Stimulated activated CD4-positive, alpha-beta T cell treated with anti-CD3 and anti-CD28 coated beads, Interleukin-2, amount 100 ng/mL, for 4 hours (primary cell): ENCODE results near the gene DNAH1.

Experiments
- DNase-seq: peaks from one replicate; pipeline ENCODE4 v3.0.0-alpha.2; 2020; ENCODE audit warnings: low read depth

The DNAH1 gene

GRCh38 chr3:52391096-52391495 lies 75.0 kb downstream of the DNAH1 start:
- no peak for DNase-seq

DNA sequence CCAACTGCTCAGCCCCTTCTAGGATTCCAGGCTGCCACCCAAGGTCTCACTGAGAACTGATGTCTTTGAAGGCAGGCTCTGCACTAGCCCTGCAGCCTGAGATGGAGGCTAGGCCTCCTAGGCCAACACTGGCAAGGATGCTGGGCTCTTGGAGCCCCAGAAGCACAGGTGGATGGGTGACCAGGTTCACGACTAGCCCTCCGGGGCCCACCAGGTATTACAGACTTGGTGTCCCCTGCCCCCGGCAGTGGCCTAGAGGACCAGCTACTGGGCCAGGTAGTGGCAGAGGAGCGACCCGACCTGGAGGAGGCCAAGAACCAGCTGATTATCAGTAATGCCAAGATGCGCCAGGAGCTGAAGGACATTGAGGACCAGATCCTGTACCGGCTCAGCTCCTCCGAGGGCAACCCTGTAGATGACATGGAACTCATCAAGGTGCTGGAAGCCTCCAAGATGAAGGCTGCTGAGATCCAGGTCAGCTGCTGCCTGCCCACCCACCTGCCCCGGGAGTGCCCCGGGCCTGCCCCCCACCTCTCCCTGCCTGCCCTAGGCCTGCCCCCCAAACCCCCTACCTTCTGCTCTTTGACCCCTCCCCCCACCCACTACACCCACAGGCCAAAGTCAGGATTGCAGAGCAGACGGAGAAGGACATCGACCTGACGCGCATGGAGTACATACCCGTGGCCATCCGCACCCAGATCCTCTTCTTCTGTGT lies 76.3 kb downstream of the DNAH1 start:
- DNase-seq: no peak

DNA sequence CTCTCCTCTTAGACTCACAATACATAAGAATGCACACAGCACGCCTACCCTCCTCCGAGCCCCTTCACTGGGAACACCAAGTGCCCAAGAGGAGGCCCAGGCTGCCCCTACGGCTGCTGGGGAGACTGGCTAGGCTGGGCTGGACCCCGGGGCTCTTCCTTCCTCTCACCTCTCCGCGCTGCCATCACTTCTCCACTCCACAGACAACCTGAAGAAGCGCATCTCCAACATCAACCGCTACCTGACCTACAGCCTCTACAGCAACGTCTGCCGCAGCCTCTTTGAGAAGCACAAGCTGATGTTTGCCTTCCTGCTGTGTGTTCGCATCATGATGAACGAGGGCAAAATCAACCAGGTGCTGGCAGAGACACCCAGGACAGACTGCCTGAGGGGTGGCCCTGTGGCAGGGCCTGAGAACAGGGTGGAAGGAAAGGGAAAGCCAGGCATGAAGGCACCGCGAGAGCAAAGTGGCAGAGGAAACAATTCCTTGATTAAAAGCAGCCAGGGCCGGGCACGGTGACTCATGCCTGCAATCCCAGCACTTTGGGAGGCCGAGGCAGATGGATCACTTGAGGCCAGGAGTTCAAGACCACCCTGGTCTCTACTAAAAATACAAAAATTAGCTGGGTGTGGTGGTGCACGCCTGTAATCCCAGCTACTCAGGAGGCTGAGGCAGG lies 77.2 kb downstream of the DNAH1 start:
- DNase-seq: no peak

GRCh38 chr3:52393959-52394670 lies 78.0 kb downstream of the DNAH1 start:
- DNase-seq: no peak

GRCh38 chr3:52394751-52395502 lies 78.8 kb downstream of the DNAH1 start:
- no peak for DNase-seq

DNA sequence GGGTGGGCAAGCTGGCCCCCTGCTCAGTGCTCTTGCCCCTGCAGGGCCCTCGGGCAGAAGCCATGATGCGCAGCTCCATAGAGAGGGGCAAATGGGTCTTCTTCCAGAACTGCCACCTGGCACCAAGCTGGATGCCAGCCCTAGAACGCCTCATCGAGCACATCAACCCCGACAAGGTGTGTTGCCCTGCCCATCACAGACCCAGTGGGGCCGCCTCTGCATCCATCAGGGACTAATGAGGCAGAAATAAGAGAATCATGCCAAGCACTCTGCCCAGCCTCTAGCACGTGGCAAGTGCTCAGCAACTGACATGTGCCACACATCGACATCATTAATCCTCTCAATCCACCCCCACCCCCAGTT lies 79.4 kb downstream of the DNAH1 start:
- DNase-seq: no peak

DNA sequence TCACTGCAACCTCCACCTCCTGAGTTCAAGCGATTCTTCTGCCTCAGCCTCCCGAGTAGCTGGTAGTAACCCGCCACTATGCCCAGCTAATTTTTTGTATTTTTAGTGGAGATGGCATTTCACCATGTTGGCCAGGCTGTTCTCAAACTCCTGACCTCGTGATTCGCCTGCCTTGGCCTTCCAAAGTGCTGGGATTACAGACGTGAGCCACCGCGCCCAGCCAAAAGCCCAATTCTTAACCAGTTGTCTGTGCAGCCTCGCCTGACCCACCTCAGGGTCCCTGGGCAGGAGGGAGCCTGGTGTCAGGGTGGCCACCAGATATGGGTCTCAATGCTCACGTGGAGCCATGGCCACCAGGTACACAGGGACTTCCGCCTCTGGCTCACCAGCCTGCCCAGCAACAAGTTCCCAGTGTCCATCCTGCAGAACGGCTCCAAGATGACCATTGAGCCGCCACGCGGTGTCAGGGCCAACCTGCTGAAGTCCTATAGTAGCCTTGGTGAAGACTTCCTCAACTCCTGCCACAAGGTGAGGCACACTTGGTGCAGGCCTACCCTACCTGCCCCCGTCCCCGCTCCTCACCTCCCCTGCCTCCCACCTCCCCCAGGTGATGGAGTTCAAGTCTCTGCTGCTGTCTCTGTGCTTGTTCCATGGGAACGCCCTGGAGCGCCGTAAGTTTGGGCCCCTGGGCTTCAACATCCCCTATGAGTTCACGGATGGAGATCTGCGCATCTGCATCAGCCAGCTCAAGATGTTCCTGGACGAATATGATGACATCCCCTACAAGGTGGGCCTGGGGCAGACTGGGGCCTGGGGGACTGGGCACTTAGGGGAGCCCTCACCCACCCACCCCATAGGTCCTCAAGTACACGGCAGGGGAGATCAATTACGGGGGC lies 80.1 kb downstream of the DNAH1 start:
- DNase-seq: no peak

DNA sequence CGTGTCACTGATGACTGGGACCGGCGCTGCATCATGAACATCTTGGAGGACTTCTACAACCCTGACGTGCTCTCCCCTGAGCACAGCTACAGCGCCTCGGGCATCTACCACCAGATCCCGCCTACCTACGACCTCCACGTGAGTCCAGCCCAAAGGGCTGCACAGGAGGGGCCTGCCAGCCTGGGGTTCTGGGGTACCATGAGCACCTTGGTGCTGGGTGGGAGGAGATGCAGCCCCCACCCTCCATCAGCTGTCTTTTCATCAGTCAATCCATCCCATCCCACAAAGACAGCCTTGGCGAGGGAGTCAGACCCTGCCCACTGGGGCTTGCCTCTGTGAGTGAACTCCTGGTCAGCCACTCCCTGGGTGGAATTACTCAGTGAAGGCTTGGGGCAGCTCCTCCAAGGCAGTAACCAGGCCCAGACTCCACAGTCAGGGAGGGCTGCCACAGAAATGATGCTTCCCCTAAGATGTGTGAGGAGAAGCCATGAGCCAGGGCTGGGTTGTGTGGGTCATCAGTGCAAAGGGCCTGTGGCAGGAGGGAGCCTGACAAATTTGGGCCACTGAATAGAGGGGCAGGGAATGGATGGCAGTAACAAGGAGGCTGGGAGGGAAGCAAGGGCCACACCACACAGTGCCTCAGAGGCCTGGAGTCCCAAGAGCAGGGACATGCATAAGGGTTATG lies 80.9 kb downstream of the DNAH1 start:
- DNase-seq: no peak

GRCh38 chr3:52397676-52398399 lies 81.7 kb downstream of the DNAH1 start:
- no peak for DNase-seq

DNA sequence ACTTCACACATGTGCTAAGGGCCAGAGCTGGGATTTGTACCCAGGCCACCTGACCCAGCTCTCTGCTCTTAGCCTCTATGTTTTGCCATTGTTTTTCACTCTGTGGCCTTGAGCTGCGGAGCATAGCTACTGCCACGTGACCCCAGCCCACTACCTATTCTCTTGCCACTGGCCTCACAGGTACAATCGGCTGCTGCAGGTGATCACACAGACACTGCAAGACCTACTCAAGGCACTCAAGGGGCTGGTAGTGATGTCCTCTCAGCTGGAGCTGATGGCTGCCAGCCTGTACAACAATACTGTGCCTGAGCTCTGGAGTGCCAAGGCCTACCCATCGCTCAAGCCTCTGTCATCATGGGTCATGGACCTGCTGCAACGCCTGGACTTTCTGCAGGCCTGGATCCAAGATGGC lies 82.6 kb downstream of the DNAH1 start:
- no peak for DNase-seq

GRCh38 chr3:52399131-52399530 lies 83.0 kb downstream of the DNAH1 start:
- no peak for DNase-seq

GRCh38 chr3:52399593-52399992 lies 83.5 kb downstream of the DNAH1 start:
- DNase-seq: no peak

- DNase-seq: no peak
Measured at GRCh38 chr3:52400275-52400793, 84.2 kb downstream of the DNAH1 start.

GRCh38 chr3:52401021-52401420 lies 84.9 kb downstream of the DNAH1 start:
- DNase-seq: no peak

- DNase-seq: no peak
Measured at GRCh38 chr3:52401551-52401950, 85.4 kb downstream of the DNAH1 start.

- no peak for DNase-seq
Measured at GRCh38 chr3:52402101-52402521, 86.0 kb downstream of the DNAH1 start.

- no peak for DNase-seq
Measured at GRCh38 chr3:52402706-52403270, 86.7 kb downstream of the DNAH1 start.

- DNase-seq: no peak
Measured at GRCh38 chr3:52403271-52403841, 87.2 kb downstream of the DNAH1 start.

DNA sequence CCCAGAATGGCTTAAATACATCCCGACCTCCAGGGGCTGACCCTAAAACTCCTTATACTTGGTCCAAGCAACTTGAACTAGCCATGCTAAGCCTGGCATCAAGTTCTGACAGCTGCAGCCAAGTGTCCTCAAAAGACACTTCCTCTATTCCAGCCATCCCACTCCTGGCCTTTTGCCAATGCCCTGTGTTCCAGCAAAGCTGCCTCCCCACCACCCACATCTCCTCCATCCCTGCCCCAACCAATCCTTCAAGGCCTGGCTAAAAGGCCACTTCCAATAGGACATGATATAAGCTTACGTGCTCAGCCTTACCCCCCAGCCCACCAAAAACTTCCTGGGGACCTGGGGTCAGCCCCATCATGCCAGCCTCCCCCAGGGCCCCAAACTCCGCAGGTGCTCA lies 87.8 kb downstream of the DNAH1 start:
- DNase-seq: no peak
